Right lobe of liver (tissue), 4 donors: ENCODE results near the gene RGS9.

Experiments used
- POLR2A ChIP-seq: fragments of 450-650 bp; IDR thresholded peaks from one replicate; pipeline ENCODE4 v1.6.1; 2017; ENCODE audit warnings: antibody characterized with exemption, mild to moderate bottlenecking
- TF ChIP-seq, protein P1 (sequence below), 4 donors: fragments of 200-600 bp in 3 of 4; fragments of 450-650 bp in 1 of 4; IDR thresholded peaks; one replicate each; pipeline versions ENCODE4 v1.5.1 to v1.8.0; 2016 to 2022; ENCODE audit warnings: antibody characterized with exemption in 4 of 4, mild to moderate bottlenecking in 2 of 4
- donor health status: DM: no; HTN: no; CAD: no.
- donor health status: DM: no; HTN: no; CAD: no.
- donor health status: DM: no; HTN: yes; CAD: no.

DNA sequence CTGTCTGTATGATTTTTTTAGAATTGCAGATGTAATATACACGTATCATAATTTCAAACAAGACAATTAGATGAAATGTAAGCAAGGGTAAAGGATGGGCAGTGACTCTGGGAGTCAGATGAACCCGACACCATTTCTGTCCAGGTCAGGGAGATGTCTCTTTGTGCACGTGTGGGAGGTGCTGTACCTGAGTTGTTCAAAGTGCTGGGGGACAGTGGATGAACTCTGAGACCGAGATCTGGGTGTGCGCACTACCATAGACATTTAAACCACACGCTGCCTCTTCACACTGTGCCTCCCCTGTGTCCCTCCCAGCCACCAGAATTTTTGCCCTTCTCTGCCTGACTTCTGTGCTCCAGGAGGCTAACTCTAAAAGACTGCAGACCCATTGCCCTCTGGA, 5.9 kb upstream of the RGS9 start:
- TF ChIP-seq, protein P1, sequence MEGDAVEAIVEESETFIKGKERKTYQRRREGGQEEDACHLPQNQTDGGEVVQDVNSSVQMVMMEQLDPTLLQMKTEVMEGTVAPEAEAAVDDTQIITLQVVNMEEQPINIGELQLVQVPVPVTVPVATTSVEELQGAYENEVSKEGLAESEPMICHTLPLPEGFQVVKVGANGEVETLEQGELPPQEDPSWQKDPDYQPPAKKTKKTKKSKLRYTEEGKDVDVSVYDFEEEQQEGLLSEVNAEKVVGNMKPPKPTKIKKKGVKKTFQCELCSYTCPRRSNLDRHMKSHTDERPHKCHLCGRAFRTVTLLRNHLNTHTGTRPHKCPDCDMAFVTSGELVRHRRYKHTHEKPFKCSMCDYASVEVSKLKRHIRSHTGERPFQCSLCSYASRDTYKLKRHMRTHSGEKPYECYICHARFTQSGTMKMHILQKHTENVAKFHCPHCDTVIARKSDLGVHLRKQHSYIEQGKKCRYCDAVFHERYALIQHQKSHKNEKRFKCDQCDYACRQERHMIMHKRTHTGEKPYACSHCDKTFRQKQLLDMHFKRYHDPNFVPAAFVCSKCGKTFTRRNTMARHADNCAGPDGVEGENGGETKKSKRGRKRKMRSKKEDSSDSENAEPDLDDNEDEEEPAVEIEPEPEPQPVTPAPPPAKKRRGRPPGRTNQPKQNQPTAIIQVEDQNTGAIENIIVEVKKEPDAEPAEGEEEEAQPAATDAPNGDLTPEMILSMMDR (IDR thresholded peaks at IDR 0.05), result no peak
- TF ChIP-seq POLR2A, result no peak
